NCI-H69 (cell line): Measurements from ENCODE around the gene VDAC1.
"Not testable (repeated sequence)": the region's sequence is repeated elsewhere in the genome, so short reads cannot be mapped to it uniquely, and the experiment has no call there.

Source experiments
- DNase-seq: peaks from one replicate; lab custom pipeline; 2025; lab: John Stamatoyannopoulos, UW

VDAC1 gene

GRCh38 chr5:133995341-133995740 lies 9.4 kb downstream of the VDAC1 start:
- no peak for DNase-seq

- no peak for DNase-seq
These were observed 9.8 kb downstream of the VDAC1 start for GRCh38 chr5:133994990-133995333.

- no peak for DNase-seq
These were observed 10.3 kb downstream of the VDAC1 start for GRCh38 chr5:133994297-133994989.

GRCh38 chr5:133993185-133993936 lies 11.4 kb downstream of the VDAC1 start:
- peak; percentile 35 for DNase-seq

GRCh38 chr5:133992429-133993155 lies 12.2 kb downstream of the VDAC1 start:
- DNase-seq: peak; percentile 74

- DNase-seq: no peak
These were observed 13.4 kb downstream of the VDAC1 start for GRCh38 chr5:133991171-133991910.

GRCh38 chr5:133990396-133990795 lies 14.4 kb downstream of the VDAC1 start:
- peak; percentile 94 for DNase-seq

GRCh38 chr5:133985540-133986180 lies 19.1 kb downstream of the VDAC1 start:
- peak; percentile 34 for DNase-seq

- no peak for DNase-seq
These were observed 21.1 kb downstream of the VDAC1 start for GRCh38 chr5:133983674-133984073.

- peak; percentile 47 for DNase-seq
These were observed 23.1 kb downstream of the VDAC1 start for GRCh38 chr5:133981714-133982113.

GRCh38 chr5:133980652-133981051 lies 24.1 kb downstream of the VDAC1 start:
- no peak for DNase-seq

- no peak for DNase-seq
These were observed 25.8 kb downstream of the VDAC1 start for GRCh38 chr5:133978943-133979342.

GRCh38 chr5:133977858-133978257 lies 26.9 kb downstream of the VDAC1 start:
- no peak for DNase-seq

GRCh38 chr5:133977161-133977787 lies 27.5 kb downstream of the VDAC1 start:
- DNase-seq: peak; percentile 45

- DNase-seq: not testable (repeated sequence)
These were observed 29.2 kb downstream of the VDAC1 start for GRCh38 chr5:133975546-133975945.

GRCh38 chr5:133974142-133974541 lies 30.6 kb downstream of the VDAC1 start:
- DNase-seq: no peak

GRCh38 chr5:133970325-133970909 lies 34.4 kb downstream of the VDAC1 start:
- no peak for DNase-seq

GRCh38 chr5:133969654-133970324 lies 35.0 kb downstream of the VDAC1 start:
- no peak for DNase-seq

- DNase-seq: peak; percentile 98
These were observed 36.4 kb downstream of the VDAC1 start, which contains the start of gene C5orf15 for GRCh38 chr5:133968204-133968980. C5orf15 (minus strand) TSS chr5:133968625; CDS start chr5:133968584, 41 bp downstream.
